GM04504 (cell line): ENCODE measurements around the gene SND1.

Experiments
- DNase-seq: peaks from one replicate; pipeline ENCODE4 v3.0.0-alpha.2; 2012; ENCODE audit warnings: low read depth

The SND1 gene

DNA sequence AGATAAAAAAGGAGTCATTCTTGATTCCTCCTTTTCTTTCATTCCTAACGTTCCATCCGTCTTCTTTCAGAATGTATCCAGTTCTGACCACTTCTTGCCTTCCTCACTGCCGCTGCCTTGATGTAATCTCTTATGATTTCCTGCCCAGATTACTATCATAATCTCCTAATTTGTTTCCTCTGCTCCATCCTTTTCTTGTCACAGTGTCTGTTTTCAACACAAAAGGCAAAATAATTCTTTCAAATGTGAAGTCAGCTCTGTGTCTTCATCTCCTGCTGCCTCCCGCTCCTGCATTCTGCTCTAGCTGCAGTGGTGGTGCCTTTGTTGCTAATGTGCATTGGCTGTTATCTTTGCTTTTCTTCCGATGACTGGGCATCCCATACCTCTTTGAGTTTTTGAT is 150.9 kb downstream of the SND1 start:
- DNase-seq: no peak

GRCh38 chr7:127803626-127804025 is 151.6 kb downstream of the SND1 start:
- DNase-seq: no peak

GRCh38 chr7:127807340-127807739 is 155.3 kb downstream of the SND1 start:
- no peak for DNase-seq

GRCh38 chr7:127807829-127808228 is 155.8 kb downstream of the SND1 start:
- no peak for DNase-seq

DNA sequence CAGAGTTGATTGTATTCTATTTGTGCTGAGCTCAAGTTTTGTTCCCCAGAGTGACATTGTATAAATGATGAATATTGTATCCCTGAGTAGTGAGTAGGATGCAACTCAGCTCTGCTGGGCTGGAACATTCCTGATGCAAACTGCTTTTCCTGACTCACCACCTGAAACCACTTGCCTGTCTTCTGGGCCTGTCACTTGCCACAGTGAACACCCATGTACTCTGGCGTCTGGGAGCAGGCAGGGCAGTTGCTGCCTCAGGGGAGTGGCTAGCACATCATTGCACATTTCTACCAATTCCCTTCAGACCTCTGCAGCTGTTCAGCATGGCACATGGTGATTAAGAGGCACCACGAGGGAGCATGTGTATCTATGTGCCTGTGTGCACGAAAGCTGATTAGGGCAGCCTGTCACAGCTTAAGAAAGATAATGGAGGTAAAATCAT is 157.3 kb downstream of the SND1 start:
- DNase-seq: peak; percentile 52

DNA sequence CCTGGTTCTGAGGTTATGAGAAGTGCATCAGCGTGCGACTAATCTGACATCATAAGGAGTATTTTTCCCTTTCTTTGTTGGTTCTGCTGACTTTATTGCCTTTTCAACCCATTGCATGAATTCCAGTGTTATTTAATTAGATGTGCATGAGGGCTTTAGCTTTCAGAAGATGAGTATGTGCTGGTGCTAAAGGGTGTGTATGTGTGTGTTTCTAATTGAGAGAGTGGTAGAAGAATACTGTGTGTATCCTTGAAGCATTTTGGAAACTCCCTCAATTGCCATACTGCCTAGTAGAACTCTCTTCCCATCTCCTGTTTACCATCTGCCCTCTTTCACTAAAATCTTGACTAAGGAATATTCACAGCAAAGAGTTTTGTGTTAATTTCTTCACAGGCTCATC is 158.1 kb downstream of the SND1 start:
- DNase-seq: no peak

- no peak for DNase-seq
Observed at GRCh38 chr7:127810696-127811660, 159.0 kb downstream of the SND1 start.

DNA sequence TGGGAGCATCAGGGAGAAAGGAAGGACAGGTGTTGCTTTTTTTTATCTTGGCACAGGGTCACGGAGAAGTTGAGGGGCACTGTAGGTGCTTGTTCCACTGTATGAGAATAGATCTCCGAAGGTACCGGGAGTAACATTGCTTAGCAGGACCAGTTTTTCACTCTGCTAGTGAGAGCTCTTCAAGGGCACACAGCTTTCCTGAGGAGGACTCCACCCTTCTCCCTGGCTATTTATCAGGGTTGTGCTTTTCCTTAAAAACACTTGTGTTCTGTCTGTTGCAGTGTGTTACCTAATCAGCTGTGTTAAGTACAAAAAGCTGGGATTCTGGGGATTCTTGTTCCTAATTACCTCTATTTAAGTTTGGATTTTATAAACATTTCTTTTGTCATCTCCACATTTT is 160.5 kb downstream of the SND1 start:
- DNase-seq: no peak

DNA sequence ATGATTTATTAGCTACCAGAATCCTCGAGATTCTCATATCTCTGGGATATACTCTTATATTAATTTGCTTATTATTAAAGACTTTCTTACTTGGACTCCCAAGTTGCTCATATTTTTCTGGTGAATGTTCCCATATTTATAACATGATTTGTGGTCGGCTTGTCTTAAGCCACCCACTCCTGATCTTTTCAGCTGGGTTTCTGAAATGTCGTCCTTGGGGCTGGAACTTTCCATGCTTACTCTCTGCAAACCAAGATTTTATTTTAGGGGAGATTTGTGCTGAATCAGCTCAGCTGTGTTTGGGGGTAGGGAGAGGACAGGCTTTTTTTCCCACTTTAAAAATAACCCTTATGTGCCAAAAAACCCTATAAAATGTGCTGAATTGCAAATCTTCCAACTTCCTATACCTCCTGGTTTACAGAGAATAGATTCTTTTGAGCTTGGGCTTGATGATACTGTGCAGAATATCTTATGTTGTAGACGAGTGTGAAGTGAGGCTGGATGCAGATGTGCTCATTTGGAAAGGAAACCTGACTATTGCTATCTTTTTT is 162.1 kb downstream of the SND1 start:
- DNase-seq: no peak

- DNase-seq: no peak
Observed at GRCh38 chr7:127815631-127816145, 163.7 kb downstream of the SND1 start.

DNA sequence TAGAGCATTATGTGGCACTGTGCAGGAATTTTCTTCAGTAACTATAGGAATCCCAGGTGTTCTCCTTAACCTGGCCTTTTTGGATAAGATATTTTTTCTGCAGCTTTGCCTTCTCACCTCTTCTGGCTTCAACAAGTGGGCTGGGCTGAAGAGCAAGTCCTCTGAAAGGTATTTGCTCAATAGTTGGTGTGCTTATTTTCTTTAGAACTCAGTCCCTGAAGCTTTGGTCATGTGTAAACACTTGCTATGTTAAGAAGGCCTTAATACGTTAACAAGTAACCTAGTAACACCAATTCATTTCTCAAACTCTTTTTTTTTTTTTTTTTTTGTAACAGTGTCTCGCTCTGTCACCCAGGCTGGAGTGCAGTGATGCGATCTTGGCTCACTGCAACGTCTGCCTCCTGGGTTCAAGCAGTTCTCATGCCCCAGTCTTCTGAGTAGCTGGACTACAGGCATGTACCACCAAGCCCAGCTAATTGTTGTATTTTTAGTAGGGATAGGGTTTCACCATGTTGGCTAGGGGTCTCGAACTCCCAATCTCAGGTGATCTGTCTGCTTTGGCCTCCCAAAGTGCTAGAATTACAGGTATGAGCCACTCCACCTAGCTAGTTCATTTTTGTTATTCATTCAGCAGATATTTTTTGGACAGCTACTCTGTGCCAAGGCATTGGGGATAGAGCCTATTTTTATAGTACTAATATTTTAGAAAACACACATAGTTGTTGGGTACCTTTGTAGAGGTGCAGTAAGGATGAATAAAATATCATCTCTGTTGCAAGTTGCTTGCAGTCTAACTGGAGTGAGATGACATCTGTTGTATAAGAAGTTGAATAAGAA is 164.6 kb downstream of the SND1 start:
- no peak for DNase-seq

- no peak for DNase-seq
Observed at GRCh38 chr7:127817466-127817865, 165.5 kb downstream of the SND1 start.

DNA sequence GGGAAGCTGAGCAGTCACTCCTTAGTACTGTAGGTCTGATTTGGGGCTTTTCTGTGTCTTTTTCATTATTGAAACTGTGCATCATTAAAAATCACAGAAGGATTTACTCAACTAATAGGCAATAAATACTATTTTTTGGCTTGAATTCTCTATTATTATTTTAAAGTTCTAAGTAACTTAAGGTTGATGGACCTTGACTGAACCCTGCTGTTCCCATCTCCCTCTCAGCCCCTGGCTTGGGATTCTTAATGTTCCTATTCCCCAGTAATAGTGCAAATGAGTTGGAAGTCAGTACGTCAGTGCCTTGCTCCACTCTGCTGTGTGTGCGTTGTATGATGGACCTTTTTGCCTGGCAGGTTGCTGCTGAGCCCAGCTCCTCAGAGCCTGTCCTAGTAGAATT is 166.3 kb downstream of the SND1 start:
- DNase-seq: no peak

DNA sequence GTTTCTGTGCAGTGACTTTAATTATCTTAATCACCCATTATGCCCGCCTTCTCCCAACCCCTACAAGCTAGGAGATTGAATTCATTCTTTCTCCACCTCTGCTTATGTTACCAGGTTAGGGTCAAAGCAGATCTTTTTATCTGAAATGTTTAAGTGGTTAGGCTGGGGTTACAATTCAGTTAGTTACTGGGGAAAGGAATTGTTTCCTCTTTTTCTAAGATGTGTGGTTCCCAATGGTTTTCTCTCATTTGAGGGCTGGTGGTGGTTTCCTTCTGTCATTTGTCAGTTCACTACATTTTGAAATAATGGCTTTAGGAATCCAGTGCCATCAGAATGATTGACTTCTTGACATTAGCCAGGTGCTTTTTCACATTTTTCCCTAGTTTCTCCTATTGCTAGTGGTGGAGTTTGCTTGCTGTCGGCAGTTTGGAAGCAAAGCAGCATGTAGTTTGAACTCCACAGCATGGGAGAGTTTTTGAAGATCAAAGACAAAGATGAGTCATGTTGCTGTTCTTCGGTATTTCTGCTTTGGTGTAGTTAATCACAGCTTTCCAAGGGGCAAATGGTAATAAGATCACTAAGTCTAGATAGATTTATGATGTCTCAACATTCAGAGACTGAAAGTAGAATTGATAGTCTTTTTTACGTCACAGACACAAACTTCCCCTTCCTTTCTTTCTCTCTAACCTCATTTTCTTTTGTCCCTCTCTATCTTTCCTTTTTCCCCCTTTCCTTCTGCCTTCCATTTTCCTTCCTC is 168.2 kb downstream of the SND1 start:
- DNase-seq: no peak

- DNase-seq: no peak
Observed at GRCh38 chr7:127820732-127821085, 168.7 kb downstream of the SND1 start.

GRCh38 chr7:127821146-127821545 is 169.2 kb downstream of the SND1 start:
- no peak for DNase-seq

GRCh38 chr7:127822822-127823508 is 171.0 kb downstream of the SND1 start:
- no peak for DNase-seq

DNA sequence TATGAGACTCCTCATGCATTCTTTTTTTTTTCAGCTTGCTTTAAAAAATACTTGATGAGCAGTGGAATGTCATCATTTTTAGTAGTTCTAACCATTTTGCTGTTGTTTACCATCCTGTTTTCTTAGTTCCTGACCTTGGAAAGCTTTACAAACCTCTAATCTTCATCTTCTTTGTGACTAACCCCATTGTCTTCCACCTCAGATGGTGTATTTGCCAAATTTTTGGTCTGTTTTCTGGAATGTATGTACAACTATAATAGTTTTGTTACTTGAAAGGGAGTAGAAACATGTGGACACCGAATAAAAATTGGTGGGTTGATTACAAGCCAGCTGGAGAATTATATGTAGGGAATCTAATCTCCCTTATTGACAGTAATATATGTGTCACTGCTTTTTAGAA is 172.7 kb downstream of the SND1 start:
- DNase-seq: no peak

- DNase-seq: no peak
Observed at GRCh38 chr7:127828843-127829500, 177.0 kb downstream of the SND1 start.
